ENCODE data around the gene CORO2B. TPM values are rescaled to one million over a fixed set of nuclear protein-coding genes. Genes with fewer than 3 reads are reported as not detected.

Gene CORO2B
- total RNA-seq, 1 experiment from 2014 or later = 0.59 TPM

DNA sequence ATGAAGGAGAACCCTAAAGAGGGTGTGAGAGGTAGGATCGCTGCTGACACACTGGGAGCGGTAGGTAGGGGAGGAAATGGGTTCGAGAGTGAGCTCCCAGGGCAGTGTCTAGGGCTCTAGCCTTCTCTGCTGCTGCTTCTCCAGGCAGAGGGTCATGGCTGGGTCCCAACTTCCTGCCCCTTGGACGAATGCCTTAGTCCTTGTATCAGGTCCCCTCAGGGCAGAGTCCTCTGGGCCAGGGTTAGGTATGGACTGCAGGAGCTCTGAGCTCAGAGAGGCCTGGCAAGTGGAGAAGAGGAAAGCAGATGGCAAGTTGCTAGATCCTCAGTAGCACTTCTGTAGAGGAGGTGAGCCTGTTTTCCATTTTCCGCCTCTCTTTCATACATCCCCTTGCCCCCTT is 2.9 kb downstream of the CORO2B start:
- no peak overlapping the region for H3K27ac ChIP-seq
- no peaks in the 10 kb centered on the region for H3K9me2 ChIP-seq (ENCODE audit: insufficient read depth)
- no peak overlapping the region for H2AFZ ChIP-seq
- ChIA-PET CTCF (interaction anchor here (1.4 kb wide), 1 partner anchor 92 kb away, joined by 3 read pairs; no protein-coding TSS in a partner anchor), POLR2A (ENCODE audit: unreplicated experiment) (no interaction called here)
- no peaks in the 10 kb centered on the region for H4K20me1 ChIP-seq (ENCODE audit: insufficient read depth)
- intact Hi-C loops (cut with micrococcal nuclease; ENCODE audit: unreplicated experiment) = no loop called here
- H3K4me3 ChIP-seq = no peak overlapping the region
- no peak for DNase-seq
- H3K4me1 ChIP-seq (replicated peaks; ENCODE audit: insufficient read depth) = peaks cover 18% of the 10 kb centered on the region
- no TSS peak for BruUV-seq (replicated peaks)
- no peaks in the 10 kb centered on the region for H3K9me3 ChIP-seq (ENCODE audit: insufficient read depth, low read depth)
- no peaks in the 10 kb centered on the region for H3K79me2 ChIP-seq (ENCODE audit: low read depth)
- no peak for TF ChIP-seq EZH2 (IDR thresholded peaks at IDR 0.05; ENCODE audit: low read depth)
- TF ChIP-seq, protein P1, sequence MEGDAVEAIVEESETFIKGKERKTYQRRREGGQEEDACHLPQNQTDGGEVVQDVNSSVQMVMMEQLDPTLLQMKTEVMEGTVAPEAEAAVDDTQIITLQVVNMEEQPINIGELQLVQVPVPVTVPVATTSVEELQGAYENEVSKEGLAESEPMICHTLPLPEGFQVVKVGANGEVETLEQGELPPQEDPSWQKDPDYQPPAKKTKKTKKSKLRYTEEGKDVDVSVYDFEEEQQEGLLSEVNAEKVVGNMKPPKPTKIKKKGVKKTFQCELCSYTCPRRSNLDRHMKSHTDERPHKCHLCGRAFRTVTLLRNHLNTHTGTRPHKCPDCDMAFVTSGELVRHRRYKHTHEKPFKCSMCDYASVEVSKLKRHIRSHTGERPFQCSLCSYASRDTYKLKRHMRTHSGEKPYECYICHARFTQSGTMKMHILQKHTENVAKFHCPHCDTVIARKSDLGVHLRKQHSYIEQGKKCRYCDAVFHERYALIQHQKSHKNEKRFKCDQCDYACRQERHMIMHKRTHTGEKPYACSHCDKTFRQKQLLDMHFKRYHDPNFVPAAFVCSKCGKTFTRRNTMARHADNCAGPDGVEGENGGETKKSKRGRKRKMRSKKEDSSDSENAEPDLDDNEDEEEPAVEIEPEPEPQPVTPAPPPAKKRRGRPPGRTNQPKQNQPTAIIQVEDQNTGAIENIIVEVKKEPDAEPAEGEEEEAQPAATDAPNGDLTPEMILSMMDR (conservative IDR thresholded peaks at IDR 0.05) = no peak
- H3K4me2 ChIP-seq = no peak overlapping the region
- no peaks in the 10 kb centered on the region for H3K27me3 ChIP-seq (ENCODE audit: insufficient read depth, low read depth)
- 0 out of 2 replicates have a peak, but pooled peaks cover 4% of the 10 kb centered on the region for H3F3A ChIP-seq (ENCODE audit: insufficient read depth, low read depth)
- H3K36me3 ChIP-seq (ENCODE audit: low read depth) = no peaks in the 10 kb centered on the region

DNA sequence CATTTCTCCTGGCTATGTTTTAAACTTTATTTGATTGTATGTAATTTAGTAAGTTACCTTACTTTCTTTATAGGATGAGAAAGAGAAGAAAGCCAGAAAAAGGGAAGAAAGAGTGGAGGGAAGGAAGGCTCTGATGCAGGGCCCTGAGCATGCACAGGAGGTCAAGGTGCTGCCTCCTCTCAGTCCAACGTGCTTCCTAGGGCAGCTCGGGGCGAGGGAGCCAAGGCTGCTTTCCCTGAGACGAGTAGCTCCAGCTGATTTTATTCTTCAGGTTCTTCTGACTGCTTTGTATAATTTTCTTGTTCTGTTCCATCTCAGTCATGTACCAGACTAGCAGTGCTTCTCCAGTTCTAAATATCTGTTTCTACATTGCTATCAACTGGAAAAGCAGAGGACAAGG is 3.4 kb downstream of the CORO2B start:
- Histone ChIP-seq H3K4me3 (no peak overlapping the region), H4K20me1 (ENCODE audit: insufficient read depth) (no peaks in the 10 kb centered on the region), H3K9me2 (ENCODE audit: insufficient read depth) (no peaks in the 10 kb centered on the region), H3F3A (ENCODE audit: insufficient read depth, low read depth) (0 out of 2 replicates have a peak, but pooled peaks cover 4% of the 10 kb centered on the region), H3K27me3 (ENCODE audit: insufficient read depth, low read depth) (no peaks in the 10 kb centered on the region), H3K27ac (no peak overlapping the region), H3K4me2 (no peak overlapping the region), H3K9me3 (ENCODE audit: insufficient read depth, low read depth) (no peaks in the 10 kb centered on the region), H3K36me3 (ENCODE audit: low read depth) (no peaks in the 10 kb centered on the region), H3K4me1 (replicated peaks; ENCODE audit: insufficient read depth) (peaks cover 19% of the 10 kb centered on the region), H3K79me2 (ENCODE audit: low read depth) (no peaks in the 10 kb centered on the region), H2AFZ (no peak overlapping the region)
- ChIA-PET POLR2A (ENCODE audit: unreplicated experiment) (interaction anchor here (0.5 kb wide), 1 partner anchor 11 kb away, joined by 3 read pairs; no protein-coding TSS in a partner anchor), CTCF (interaction anchor here (0.7 kb wide), 1 partner anchor 174 kb away, joined by 3 read pairs; no protein-coding TSS in a partner anchor)
- no peak for DNase-seq
- BruUV-seq (replicated peaks) = no TSS peak
- TF ChIP-seq, protein P1 (conservative IDR thresholded peaks at IDR 0.05) = no peak
- TF ChIP-seq EZH2 (IDR thresholded peaks at IDR 0.05; ENCODE audit: low read depth) = no peak
- intact Hi-C loops (cut with micrococcal nuclease; ENCODE audit: unreplicated experiment) = no loop called here

DNA sequence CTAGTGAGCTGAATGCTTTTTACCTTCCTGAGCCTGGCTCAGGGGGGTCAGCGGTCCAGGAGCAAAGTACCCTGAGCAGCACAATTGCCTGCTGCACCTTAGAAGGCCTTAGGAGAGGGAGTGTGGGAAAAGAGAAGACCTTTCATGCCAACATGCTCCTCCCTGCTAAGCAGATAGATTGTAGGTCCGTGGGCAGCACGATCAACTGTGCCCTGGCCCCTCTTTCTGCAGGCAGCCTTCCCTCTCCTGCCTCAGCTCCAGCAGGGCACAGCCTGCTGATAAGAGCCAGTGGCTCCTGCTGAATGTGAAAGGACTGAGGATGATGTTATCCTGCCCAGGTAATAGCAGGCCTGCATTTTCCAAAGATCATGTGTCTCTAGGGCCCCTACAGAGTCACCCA is 4.1 kb downstream of the CORO2B start:
- Histone ChIP-seq H4K20me1 (ENCODE audit: insufficient read depth) (no peaks in the 10 kb centered on the region), H3K9me2 (ENCODE audit: insufficient read depth) (no peaks in the 10 kb centered on the region), H3K27ac (no peak overlapping the region), H3K79me2 (ENCODE audit: low read depth) (no peaks in the 10 kb centered on the region), H3F3A (ENCODE audit: insufficient read depth, low read depth) (0 out of 2 replicates have a peak, but pooled peaks cover 4% of the 10 kb centered on the region), H2AFZ (no peak overlapping the region), H3K9me3 (ENCODE audit: insufficient read depth, low read depth) (no peaks in the 10 kb centered on the region), H3K4me3 (no peak overlapping the region), H3K36me3 (ENCODE audit: low read depth) (no peaks in the 10 kb centered on the region), H3K4me1 (replicated peaks; ENCODE audit: insufficient read depth) (peaks cover 19% of the 10 kb centered on the region), H3K27me3 (ENCODE audit: insufficient read depth, low read depth) (no peaks in the 10 kb centered on the region), H3K4me2 (no peak overlapping the region)
- BruUV-seq (replicated peaks) = no TSS peak
- no peak for TF ChIP-seq EZH2 (IDR thresholded peaks at IDR 0.05; ENCODE audit: low read depth)
- TF ChIP-seq, protein P1 (conservative IDR thresholded peaks at IDR 0.05) = no peak
- DNase-seq = no peak
- ChIA-PET POLR2A (ENCODE audit: unreplicated experiment) (no interaction called here), CTCF (interaction anchor here (0.7 kb wide), 1 partner anchor 173 kb away, joined by 3 read pairs; no protein-coding TSS in a partner anchor)
- intact Hi-C loops (cut with micrococcal nuclease; ENCODE audit: unreplicated experiment) = no loop called here

Data from PC-9 (cell line).